ENCODE measurements around the gene GDPD3. TPM values are rescaled to one million over a fixed set of nuclear protein-coding genes. Genes with fewer than 3 reads are reported as not detected.
A peak's percentile ranks its signal among the peaks of the same experiment; 100 is the strongest.
"Not testable (repeated sequence)": the region's sequence is repeated elsewhere in the genome, so short reads cannot be mapped to it uniquely, and the experiment has no call there.

GDPD3 gene
- total RNA-seq, 1 donor from 2014 or later, result 19.7 TPM

DNA sequence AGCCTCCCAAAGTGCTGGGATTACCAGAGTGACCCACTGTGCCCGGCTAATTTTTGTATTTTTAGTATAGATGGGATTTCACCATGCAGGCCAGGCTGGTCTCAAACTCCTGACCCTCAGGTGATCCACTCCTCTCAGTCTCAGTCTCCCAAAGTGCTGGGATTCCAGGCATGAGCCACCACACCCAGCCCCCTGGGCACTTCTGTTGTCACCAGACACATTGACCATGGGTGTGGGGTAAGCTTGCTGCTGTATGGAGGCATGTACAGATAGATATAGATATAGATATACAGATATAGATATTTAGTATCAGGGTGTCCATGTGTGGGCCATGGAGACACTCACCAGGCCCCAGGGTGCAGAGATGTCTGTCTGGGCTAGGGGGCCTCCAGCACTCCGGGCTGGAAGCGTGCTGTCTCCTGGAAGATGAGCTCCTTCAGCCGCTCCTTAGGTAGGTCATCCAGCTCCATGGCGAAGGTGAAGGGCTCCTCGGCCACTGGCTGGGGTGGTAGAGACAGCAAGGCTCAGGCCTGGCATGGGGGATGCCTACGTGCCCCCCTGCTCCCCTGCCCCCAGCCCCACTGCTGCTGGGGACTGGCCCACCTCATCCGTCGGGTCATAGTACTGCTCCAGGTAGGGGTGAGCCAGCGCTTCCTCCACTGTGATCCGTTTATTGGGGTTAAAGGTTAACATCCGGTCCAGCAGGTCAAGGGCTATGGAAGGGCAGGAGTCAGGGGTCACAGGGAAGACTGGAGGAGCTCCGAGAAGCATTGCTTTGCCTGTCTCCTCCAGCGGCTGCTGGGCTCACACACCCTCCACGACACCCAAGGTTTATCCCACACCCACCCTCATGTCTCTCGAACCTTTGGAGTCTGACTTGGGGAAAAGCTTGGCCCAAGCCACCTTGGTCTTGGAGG lies 3.2 kb upstream of the GDPD3 start:
- Mint-ChIP-seq H3K4me3 (no peak overlapping the region), H3K9me3 (no peaks in the 10 kb centered on the region), H3K27ac (peak overlapping the region; percentile 29), H3K36me3 (peaks cover 3% of the 10 kb centered on the region), H3K4me1 (ENCODE audit: unreplicated experiment) (peaks cover 8% of the 10 kb centered on the region), H3K27me3 (no peaks in the 10 kb centered on the region)
- DNase-seq (ENCODE audit: extremely low spot score, unreplicated experiment), result no peak
- TF ChIP-seq, protein P1, sequence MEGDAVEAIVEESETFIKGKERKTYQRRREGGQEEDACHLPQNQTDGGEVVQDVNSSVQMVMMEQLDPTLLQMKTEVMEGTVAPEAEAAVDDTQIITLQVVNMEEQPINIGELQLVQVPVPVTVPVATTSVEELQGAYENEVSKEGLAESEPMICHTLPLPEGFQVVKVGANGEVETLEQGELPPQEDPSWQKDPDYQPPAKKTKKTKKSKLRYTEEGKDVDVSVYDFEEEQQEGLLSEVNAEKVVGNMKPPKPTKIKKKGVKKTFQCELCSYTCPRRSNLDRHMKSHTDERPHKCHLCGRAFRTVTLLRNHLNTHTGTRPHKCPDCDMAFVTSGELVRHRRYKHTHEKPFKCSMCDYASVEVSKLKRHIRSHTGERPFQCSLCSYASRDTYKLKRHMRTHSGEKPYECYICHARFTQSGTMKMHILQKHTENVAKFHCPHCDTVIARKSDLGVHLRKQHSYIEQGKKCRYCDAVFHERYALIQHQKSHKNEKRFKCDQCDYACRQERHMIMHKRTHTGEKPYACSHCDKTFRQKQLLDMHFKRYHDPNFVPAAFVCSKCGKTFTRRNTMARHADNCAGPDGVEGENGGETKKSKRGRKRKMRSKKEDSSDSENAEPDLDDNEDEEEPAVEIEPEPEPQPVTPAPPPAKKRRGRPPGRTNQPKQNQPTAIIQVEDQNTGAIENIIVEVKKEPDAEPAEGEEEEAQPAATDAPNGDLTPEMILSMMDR (conservative IDR thresholded peaks at IDR 0.05), result no peak

DNA sequence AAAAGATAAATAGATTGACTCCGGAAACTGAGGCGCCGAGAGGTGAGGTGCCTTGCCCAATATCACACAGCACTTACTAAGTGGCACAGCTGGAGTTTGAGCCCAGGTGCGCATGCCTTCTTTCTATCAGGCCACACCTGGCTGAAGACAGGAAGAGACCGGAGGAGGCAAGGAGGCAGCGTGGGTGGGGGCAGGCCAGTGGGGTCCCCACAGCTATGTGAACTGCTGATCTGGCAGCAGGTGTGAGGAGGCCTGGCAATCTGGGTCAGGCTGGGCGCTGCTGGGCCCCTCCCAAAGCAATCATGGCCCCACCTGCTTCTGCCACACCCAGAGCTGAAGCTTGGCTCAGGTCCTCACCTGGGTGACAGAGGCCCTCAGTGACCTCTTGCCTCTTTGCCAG lies 1.9 kb upstream of the GDPD3 start:
- no peak overlapping the region for H3K4me3 Mint-ChIP-seq

DNA sequence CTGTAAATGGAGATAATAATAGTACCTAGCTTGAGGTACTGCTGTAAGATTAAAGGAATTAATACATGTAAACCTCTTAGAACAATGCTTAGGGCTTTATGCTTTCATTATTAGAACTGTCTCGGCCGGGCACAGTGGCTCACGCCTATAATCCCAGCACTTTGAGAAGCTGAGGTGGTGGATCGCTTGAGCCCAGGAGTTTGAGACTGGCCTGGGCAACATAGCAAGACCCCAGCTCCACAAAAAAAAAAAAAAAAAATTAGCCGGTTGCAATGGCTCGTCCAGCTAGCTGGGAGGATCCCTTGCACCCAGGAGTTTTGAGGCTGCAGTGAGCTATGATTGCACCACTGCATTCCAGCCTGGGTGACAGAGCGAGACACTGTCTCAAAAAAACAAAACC lies 1.5 kb upstream of the GDPD3 start:
- H3K9me3 Mint-ChIP-seq; H3K4me3 Mint-ChIP-seq; DNase-seq (ENCODE audit: extremely low spot score, unreplicated experiment): not testable (repeated sequence)

More for the DNA sequence above, 1.9 kb upstream of the GDPD3 start:
- no peak for DNase-seq (ENCODE audit: extremely low spot score, unreplicated experiment)
- Mint-ChIP-seq H3K36me3 (peaks cover 9% of the 10 kb centered on the region), H3K4me1 (ENCODE audit: unreplicated experiment) (peaks cover 5% of the 10 kb centered on the region), H3K27ac (peak overlapping the region; percentile 58), H3K9me3 (no peaks in the 10 kb centered on the region), H3K27me3 (no peaks in the 10 kb centered on the region)
- TF ChIP-seq, protein P1 (conservative IDR thresholded peaks at IDR 0.05), result no peak

DNA sequence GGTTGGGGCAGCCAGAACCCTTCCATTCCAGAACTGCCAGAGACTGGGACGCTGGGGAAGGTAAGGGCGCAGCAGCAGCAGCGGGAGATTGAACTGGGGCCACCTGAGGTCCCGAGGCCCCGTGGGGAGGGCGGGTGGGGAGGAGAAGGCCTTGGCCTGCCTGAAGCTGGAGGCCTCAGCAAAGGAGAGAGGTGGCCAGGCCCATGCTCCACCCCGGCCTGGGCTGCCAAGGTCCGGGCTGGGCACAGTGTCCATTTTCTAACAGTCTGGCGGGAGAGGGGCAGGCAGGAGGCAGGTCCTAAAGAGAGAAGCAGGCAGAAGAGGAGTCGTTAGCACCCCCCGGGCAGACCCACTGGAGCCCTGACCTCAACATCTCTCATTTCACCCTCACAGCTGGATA lies 1.1 kb upstream of the GDPD3 start:
- no peaks in the 10 kb centered on the region for H3K9me3 Mint-ChIP-seq
- TF ChIP-seq, protein P1 (conservative IDR thresholded peaks at IDR 0.05), result no peak
- H3K27ac Mint-ChIP-seq, result no peak overlapping the region
- no peak for DNase-seq (ENCODE audit: extremely low spot score, unreplicated experiment)
- peaks cover 3% of the 10 kb centered on the region for H3K4me1 Mint-ChIP-seq (ENCODE audit: unreplicated experiment)
- H3K4me3 Mint-ChIP-seq, result no peak overlapping the region
- H3K36me3 Mint-ChIP-seq, result peaks cover 8% of the 10 kb centered on the region
- no peaks in the 10 kb centered on the region for H3K27me3 Mint-ChIP-seq

More for the DNA sequence above, 1.5 kb upstream of the GDPD3 start:
- not testable (repeated sequence) for H3K4me1 Mint-ChIP-seq (ENCODE audit: unreplicated experiment); H3K27me3 Mint-ChIP-seq; H3K36me3 Mint-ChIP-seq
- H3K27ac Mint-ChIP-seq, result peak overlapping the region; percentile 58

DNA sequence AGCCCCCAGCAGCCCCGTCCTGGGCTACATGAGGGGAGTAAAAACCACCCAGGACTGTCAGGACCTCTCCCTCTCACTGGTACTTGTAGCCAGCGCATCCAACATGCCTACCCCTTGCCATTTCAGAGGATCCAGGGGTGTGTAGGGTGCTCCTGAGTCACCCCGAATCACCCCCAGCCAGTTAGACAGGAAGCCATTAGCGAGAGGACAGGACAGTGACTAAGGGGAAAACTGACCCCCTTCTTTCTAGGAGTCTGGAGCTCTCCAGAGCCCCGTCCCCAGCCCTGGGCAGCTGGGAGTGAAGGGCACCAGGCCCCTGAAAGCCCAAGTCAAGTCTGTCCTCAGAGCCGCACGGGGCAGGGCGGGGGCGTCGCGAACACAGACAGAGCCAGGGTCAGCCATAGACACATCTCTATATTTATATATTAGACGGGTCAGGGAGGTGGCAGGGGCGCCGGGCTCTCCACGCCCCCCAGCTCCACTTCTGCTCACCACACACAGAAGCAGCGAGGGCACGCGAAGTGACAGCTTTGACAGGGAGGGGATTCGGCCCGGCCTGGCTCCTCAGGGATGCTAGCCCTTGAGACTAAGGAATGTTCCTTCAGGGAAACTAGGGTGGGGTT lies 485 bp upstream of the GDPD3 start:
- Mint-ChIP-seq H3K27me3 (no peaks in the 10 kb centered on the region), H3K36me3 (peaks cover 6% of the 10 kb centered on the region), H3K27ac (peak overlapping the region; percentile 43), H3K4me3 (no peak overlapping the region), H3K4me1 (ENCODE audit: unreplicated experiment) (no peaks in the 10 kb centered on the region), H3K9me3 (no peaks in the 10 kb centered on the region)
- TF ChIP-seq, protein P1 (conservative IDR thresholded peaks at IDR 0.05), result no peak
- DNase-seq (ENCODE audit: extremely low spot score, unreplicated experiment), result no peak
